CD4-positive, alpha-beta T cell treated with Interleukin-6 at 100 ng/mL for 8 hours (primary cell): ENCODE results near the gene ABHD16B.

ENCODE experiments used
- DNase-seq: peaks from one replicate; pipeline ENCODE4 v3.0.0-alpha.2; 2020; ENCODE audit warnings: mixed read lengths, low spot score

The ABHD16B gene

GRCh38 chr20:63861365-63861934 is at the start of gene ABHD16B:
Gene ABHD16B, plus strand, starts transcription at chr20:63861498. Its CDS starts 43 bp downstream, at chr20:63861541.
- no peak for DNase-seq

DNA sequence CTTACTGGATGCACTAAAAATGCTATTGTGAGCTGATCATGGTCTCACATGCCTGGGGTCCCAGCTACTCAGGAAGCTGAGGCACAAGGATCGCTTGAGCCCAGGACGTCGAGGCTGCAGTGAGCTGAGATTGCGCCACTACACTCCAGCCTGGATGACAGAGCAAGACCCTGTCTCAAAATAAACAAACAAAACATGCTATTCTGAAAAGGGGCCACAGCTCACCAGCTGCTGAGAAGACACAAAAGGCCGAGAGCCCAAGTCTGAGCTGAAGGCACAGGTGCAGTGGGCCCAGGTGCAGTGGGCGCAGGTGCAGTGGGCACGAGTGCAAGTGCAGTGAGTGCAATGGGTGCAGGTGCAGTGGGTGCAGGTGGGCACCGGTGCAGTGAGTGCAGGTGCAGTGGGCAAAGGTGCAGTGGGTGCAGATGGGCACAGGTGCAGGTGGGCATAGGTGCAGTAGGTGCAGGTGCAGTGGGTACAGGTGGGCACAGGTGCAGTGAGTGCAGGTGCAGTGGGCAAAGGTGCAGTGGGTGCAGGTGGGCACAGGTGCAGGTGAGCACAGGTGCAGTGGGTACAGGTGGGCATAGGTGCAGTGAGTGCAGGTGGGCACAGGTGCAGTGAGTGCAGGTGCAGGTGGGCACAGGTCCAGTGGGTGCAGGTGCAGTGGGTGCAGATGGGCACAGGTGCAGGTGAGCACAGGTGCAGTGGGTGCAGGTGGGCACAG is 46.2 kb upstream of the ABHD16B start:
- no peak for DNase-seq

- no peak for DNase-seq
These were observed 45.6 kb upstream of the ABHD16B start for GRCh38 chr20:63815615-63816253.

DNA sequence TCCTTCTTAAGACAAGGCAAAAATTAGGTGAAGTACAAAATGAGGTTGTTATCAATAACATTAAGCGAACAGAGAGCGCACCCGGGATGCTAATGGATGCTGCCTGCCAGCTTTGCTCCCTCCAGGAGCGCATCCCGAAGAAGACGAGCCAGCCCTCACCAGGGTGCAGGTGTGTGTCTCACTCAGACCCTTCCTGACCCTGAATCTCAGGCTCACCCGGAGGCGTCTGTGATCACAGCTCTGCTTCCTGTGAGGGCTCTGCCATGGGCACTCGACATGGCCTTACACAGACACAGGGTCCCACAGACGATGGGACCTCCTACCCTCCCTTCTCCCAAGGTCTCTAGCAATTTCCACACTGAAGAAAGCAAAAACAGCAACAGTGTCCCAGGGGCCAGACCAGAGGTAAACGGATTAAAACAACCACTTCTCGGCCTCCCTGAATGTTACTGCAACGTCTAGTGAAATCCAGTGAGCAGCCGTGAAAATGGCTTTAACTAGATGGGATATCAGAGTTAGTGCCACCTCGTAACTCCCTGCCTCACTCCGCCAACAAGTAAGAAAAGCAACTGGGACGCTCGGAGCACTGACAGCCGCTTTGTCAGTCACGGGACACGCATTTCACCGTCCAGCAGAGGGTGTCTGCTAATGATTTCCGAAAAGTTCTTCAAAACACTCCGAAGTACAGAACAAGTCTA is 41.9 kb upstream of the ABHD16B start:
- DNase-seq: no peak

GRCh38 chr20:63821811-63822210 is 39.5 kb upstream of the ABHD16B start:
- no peak for DNase-seq

- no peak for DNase-seq
These were observed 39.0 kb upstream of the ABHD16B start for GRCh38 chr20:63822276-63822696.

- no peak for DNase-seq
These were observed 37.5 kb upstream of the ABHD16B start for GRCh38 chr20:63823691-63824311.

GRCh38 chr20:63825331-63826118 is 35.8 kb upstream of the ABHD16B start:
- DNase-seq: no peak

DNA sequence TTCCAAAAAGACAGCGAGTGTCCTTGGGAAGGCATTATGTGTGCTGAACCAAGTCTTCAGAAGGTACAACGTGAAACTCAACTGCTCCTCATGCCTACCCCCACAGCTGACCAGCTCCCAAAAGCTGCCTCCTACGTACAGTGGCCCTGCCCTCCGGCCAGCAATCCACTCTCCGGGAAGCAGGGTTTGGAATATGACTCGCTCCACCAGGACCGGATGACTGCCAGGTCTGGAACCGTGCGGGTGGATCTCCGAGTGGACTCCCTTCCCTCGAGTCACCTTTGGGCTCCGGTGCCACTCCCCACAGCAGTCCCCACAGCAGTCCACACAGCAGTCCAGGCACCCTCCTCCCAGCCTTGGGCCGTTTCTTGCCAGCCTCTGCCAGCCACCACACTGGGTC is 34.5 kb upstream of the ABHD16B start:
- no peak for DNase-seq

GRCh38 chr20:63828124-63828523 is 33.2 kb upstream of the ABHD16B start:
- DNase-seq: no peak

DNA sequence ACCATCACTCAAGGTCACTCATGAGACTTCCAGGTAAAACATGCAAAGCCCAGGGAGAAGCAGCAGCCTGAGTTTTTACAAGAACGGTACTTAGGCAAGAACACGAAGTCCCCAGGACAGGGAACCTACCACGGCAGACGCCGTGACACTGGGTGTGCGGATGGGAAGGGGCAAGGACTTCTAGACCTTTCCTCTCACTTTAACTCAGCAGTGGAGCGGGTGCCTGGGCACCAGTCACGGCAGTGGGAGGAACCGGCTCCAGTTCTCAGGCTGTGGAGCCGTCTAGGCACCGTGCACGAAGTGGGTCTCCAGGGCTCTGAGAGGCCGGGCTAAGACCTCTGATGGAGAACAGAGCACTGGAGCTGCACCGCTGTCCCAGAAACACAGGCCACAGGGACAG is 32.8 kb upstream of the ABHD16B start:
- no peak for DNase-seq

GRCh38 chr20:63828951-63829350 is 32.3 kb upstream of the ABHD16B start:
- no peak for DNase-seq

DNA sequence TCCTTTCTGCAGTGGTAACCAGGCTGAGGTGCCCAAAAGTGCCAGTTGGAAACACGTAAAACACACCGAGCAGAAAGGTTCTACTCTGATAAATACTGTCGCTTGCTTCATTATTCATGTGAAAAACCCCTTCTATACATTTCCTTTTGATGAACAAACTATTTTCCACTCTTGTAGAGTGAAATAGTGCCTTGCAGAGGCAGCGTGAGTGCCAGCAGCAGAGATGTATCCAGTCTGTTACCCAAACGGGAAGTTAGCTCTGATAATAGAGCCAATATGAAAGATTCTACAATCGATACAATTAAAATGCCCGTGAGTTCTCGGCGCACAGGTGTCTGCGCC is 31.7 kb upstream of the ABHD16B start:
- no peak for DNase-seq

DNA sequence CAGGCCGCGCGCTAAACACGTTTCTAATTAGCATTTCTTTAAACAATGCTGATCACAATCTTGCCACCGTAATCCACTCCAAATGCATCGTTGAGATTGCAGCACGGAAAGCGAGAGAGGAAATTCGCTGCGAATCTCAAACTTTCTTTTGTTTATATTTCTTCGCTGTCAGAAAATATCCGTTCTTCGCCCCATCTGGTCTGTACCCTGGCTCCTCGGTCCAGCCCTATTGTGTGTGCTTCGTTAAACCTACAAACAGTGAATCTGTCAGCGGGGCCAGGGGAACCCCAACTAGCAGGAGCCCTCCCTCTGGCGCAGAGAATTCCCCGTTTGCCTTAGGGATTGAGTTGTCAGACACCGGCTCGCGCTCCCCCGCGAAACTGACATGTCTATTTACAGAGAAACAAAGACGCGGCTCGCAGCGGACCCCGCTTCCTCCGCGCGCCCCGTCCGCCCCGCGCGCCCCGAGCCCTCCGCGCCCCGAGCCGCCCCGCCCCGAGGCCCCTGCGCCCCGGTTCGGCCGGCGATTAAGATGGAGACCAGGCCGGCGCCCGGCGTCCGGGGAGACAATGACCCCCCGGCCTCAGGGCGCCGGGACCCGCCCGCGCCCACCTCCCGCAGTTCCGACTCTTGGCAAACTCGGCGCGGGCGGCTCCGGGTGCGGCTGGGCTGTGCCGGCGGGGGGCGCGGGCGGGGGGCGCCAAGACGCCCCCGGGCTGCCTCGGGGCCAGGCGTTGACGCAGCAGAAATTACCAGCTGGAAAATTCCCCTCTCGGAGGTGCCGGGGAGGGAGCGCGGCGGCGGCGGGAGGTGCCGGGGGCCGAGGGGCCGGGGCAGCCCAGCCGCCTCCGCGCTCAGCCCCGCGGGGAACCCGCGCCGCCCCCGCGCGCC is 31.1 kb upstream of the ABHD16B start:
- no peak for DNase-seq

DNA sequence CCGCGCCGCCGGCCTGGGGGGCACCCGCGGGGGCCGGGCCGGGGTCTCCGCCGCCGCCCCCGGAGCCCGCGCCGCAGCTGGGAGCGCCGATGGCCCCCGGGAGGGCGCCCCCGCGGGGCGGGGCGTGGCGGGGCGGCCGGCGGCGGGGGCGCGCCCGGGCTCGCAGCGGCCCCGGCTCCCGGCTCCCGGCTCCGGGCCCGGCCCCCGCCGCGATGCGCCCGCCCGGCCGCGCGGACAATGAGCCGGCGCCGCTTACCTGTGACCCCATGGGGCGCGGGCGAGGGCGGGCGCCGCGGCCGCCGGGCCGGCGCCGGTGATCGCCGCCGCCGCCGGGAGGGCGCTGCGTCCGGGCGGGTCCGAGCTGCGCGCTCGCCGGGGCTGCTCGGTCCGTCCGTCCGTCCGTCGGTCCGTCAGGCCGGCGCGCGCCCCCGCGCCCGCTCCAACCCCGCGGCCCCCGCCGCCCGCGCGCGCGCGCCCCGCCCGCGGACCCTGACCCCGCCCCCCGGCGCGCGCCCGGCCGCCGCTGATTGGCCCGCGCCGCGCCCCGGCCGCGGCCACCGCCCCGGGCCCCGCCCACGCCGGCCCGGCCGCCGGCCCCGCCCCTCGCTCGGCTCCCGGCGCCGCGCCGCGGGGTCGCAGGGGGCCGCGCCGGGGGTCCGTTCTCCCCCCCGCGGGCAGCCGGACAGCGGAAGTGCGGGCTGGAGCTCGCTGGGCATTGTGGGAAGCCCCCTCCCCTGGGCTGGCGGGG is 30.3 kb upstream of the ABHD16B start, which contains the start of gene ZBTB46:
TSS of gene ZBTB46 (minus strand) at position 424 of the 748 bp plus-strand sequence. CDS start 40,507 bp downstream, outside the sequence.
- DNase-seq: no peak

GRCh38 chr20:63831646-63831992 is 29.7 kb upstream of the ABHD16B start:
- no peak for DNase-seq

- no peak for DNase-seq
These were observed 29.2 kb upstream of the ABHD16B start for GRCh38 chr20:63831993-63832686.

GRCh38 chr20:63833776-63834490 is 27.4 kb upstream of the ABHD16B start:
- no peak for DNase-seq

DNA sequence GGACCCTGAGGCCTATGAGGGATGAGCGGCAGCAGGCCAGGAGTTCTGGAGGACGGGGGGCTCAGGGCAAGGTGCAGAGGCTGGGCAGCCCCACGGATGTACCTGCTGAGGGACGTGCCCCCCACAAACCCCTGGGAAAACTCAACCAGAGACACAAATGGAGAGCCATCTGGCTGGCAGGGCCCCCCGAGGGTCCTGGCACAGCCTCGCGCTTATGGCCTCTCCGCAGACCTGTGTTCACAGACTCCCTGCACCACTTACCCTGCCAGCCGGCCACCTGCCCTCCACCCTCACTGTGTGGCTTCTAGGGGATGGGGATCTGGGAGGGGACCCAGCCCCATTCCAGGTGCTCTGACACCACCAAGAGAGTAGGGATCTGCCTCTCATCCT is 26.8 kb upstream of the ABHD16B start:
- DNase-seq: no peak
